NCI-H1105 (cell line): Measurements from ENCODE around the gene FAM76B.
"Not testable (repeated sequence)": the region's sequence is repeated elsewhere in the genome, so short reads cannot be mapped to it uniquely, and the experiment has no call there.

Experiments
- DNase-seq: peaks from one replicate; lab custom pipeline; 2025; lab: John Stamatoyannopoulos, UW

Gene FAM76B

DNA sequence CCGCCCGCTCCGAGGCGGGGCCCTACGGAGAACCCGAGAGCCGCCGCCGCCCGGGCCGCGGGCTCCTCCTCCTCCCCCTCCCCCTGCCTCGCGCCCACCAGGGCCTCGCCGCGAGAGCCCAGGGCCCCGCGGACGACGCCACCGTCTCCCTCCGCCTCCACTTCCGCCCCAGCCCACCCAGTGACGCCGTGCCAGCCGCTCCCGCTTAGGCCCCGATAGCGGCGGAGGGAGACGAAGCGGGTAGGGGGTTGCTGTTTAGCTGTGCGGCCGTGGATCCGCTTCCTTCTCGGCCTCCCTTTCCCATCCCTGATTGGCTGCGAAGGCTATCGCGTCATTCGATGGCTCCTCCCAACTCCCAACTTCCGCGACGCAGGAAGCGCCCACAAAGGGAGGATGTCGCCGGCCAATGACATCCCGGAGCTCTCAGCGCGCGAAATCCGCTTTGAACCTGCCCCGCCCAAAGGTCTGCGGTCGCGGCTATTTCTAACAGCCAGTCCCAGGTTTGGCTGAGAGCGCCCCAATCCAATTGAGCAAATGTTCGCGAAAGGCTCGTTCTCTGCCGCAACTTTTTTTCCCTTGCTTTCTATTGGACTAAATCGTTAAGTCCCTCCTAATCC, at the start of gene FAM76B:
TSS of gene FAM76B (minus strand) at position 277 of the 617 bp plus-strand sequence. CDS start 304 bp downstream, outside the sequence.
- peak; percentile 98 for DNase-seq

DNA sequence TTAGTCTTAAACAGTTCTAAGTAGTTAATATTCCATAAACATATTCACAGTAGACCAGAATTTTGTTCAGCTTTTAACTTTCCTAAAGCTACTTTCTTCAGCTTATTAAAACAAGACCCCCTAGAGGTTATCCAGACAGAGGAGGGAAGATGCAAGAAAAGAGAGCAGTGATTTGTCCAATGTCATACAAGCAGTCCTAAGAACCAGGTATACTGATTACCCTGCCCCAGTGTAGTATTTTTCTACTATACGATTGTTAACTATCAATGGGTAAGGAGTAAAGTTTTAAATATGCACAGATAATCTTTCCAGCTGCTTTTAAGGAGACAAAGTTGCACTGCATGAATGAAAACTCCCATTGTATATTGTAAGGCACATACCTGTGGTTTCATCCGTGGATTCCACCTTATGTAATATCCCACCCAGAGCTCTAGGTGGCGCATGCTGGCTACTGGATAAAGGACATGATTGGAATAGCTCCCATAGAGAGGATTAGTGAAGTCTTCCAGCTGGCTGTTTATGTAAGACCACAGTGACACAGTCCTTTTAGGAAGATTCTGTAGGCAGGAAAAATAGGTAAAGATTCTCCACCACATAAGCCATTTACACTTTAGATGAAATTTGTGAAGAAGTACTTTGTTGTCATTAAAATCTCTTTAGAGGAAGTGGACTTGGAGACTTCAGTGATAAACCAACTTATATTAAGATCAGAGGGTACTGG, 46.3 kb upstream of the FAM76B start:
- DNase-seq, result peak; percentile 71

DNA sequence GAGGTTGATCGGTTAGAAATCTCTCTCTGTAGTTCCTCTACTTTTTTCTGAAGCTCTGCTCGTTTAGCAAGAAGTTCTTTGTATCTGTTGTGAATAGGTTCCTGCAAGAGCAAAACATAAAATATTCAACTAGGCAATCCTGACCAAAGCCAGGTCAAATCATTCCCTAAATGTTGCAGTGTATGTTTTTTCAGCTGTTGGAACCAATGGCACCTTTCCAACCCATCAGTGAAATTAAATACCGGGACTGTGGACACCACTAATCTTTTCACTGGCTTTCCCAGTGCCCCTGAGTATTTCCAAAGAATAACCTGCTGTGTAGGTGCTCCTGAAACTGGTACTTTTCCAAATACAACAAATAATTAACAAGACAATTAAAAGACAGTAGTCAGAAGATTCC, 45.8 kb upstream of the FAM76B start:
- DNase-seq, result no peak

DNA sequence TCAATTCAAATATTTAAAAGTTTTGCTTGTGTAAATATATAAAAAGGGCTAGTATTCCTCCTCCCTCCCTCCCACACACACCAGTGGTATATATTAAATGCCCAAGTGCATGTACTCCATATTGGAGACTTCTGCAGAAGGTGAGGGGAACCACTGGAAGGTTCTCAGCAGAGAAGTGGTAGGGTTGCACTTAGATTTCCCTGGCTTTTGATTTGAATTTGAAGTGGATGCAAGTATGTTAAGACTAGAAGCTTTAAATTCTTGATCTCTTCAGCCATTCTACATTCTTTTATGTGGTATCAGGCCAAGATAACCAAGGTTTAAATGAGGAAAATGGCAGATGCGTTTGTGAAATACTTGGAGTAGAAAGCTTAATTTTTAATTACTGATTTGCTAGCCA, 43.8 kb upstream of the FAM76B start:
- no peak for DNase-seq

DNA sequence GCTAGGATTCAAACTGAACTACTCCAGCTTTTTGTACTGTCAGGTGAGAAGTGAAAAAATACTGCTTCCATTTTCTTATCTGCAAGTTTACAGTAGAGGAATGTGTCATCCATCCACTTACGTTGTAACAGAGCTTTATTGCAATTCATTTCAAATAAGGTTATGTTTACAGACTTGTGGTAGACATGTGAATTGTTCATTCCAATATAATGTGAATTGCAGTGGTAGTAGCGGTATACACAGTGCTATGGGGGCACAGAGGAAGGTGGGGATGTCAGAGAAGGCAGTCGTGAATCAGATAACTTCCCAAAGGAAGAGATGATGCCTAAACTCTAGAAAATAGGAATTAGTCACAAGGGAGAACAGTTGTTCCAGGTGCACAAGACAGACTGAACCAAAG, 43.2 kb upstream of the FAM76B start:
- no peak for DNase-seq

DNA sequence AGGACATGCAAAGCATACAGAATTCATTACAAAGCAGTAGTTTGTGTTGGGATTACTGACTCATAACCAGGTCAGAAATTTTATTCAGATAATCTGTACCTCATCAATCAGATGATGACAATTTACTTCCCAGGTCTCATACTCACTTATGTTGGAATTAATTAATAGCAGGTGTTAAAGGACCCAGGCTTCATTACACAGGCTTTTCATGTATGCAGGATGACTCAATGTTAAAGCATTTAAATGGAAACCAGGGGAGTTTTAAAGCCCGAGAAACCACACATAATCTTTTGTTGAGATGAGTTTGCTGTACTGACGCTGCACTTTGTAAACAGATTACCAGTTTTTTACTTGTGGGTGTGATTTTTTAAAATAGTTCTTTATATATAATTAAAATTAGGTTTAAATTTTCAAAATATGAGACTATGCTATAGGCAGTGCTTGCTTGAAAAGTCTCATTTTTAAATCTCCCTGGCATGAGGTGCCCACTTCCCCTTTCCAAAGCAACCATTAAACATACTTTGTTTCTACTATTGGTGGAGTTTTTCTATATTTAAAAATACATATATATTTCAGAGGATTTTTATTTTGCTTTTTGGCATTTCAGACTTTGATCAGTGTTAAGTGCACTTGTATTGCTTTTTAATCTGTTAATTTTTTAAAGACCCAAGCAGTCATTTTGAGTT, 41.8 kb upstream of the FAM76B start:
- DNase-seq, result no peak

DNA sequence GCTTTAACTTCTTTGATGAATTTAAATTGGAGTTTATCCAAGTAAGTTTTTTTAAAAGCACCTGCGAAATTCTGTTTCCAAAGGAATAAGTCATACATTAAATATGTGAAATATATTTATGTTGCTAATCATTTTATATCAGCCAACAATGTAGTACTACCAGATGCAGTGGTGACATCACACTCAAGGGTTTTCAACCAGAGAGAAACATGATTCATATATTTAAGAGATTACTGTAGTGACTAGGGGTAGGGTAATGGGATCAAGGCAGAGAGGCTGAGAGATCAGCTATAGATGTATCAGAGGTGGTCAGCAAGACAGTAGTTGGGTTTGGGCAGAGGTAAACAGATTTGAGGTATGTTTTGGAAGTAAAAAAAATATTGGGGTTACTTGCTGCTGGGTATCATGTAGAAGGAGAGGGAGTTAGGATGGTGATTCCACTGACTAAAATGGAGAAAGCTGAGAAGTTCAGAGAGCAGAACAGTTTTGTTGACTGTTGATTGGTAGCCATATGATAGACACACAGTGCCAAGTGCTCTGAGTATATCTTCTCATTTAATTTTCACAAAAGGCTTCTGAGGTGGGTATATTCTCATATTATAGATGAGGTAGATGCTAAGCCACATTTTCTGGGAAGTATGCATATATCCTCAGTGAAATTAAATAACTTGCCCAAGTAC, 40.1 kb upstream of the FAM76B start:
- DNase-seq, result no peak

DNA sequence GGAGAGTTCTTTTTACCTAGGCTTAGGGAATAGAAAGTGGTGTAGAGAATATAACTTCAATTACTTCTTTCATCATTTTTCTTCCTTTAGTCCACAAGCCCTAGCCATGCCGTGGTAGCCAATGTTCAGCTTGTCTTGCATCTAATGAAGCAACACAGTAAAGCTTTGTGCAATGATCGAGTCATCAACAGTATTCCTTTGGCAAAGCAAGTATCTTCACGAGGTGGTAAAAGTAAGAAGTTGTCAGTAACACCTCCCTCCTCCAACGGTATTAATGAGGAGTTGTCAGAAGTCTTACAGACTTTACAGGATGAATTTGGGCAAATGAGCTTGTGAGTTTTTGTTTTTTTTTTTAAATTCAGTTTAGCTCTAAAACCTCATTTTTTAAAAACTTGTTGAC, 38.1 kb upstream of the FAM76B start:
- DNase-seq, result no peak

DNA sequence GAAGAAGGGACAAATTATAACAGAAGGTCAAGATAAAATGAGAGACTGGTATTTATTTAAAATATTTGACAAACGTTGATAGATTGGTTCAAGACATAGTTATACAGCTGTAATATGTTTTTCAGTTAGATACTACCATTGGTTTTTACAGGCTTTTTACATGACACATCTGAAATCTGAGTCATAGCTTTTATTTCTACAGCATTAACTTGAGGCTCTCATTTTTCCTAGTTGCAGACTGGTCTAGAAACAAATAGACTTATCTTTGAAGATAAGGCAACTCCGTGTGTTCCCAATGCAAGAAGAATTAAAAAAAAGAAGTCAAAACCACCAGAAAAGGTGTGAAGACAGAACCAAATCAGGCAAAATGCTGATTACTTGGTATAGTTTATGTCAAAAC, 32.1 kb upstream of the FAM76B start:
- no peak for DNase-seq

DNA sequence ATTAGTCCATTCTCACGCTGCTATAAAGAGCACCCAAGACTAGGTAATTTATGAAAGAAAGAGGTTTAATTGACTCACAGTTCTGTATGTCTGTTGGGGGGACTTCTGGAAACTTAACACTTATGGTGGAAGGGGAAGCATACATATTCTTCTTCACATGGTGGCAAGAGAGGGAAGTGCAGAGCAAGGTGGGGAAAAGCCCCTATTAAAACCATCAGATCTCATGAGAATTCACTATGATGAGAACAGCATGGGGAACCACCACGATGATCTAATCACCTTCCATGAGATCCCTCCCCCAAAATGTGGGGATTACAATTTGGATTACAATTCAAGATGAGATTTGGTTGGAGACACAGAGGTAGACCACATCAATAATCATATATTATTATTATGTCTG, 26.5 kb upstream of the FAM76B start:
- no peak for DNase-seq

DNA sequence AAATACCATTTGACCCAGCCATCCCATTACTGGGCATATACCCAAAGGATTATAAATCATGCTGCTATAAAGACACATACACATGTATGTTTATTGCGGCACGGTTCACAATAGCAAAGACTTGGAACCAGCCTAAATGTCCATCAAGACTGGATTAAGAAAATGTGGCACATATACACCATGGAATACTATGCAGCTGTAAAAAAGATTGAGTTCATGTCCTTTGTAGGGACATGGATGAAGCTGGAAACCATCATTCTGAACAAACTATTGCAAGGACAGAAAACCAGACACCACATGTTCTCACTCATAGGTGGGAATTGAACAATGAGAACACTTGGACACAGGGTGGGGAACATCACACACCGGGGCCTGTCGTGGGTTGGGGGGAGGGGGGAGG, 21.5 kb upstream of the FAM76B start:
- DNase-seq, result not testable (repeated sequence)

DNA sequence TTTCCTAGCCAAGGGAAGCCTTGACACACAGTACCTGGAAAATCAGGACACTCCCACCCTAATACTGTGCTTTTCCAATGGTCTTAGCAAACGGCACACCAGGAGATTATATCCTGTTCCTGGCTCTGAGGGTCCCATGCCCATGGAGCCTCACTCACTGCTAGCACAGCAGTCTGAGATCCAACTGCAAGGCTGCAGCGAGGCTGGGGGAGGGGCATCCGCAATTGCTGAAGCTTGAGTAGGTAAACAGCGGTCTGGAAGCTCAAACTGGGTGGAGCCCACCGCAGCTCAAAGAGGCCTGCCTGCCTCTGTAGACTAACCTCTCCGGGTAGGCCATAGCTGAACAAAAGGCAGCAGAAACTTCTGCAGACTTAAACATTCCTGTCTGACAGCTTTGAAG, 16.9 kb upstream of the FAM76B start:
- DNase-seq, result not testable (repeated sequence)

DNA sequence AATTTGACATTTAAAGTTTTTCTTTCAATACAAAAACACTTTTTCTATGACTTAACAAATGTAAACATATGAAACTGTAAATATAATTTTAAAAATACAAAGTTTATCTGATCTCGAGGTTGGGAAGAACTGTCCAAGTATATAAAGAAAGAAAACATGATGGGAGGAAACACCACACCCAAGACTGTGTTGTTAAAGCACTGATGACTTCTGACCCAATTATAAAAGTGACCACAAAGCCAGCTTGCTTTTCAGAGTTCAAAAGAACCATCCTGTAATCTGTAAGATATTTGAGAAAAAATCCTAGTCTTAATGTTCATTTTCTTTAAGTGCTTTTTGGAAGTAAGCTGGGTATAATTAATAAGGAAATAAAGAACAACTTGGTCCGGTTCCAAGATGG, 16.3 kb upstream of the FAM76B start:
- DNase-seq, result no peak

DNA sequence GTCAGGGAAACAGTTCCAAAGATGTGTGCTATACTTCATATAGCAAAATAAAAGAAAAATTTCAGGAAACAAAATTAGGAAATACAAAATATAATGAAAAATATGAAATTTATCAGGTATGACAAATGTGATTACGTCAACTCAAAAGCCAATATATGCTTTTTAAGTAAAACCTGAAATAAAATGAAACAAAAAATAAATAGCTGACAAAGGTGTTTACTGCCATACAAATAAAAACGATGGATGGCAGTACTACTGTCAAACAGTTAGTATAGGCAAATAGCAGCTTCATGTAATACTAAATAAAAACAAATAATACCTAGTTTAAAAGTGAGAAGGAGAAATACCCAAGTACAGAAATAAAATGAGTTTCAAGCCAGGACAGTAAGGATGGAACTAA, 14.4 kb upstream of the FAM76B start:
- DNase-seq, result no peak

DNA sequence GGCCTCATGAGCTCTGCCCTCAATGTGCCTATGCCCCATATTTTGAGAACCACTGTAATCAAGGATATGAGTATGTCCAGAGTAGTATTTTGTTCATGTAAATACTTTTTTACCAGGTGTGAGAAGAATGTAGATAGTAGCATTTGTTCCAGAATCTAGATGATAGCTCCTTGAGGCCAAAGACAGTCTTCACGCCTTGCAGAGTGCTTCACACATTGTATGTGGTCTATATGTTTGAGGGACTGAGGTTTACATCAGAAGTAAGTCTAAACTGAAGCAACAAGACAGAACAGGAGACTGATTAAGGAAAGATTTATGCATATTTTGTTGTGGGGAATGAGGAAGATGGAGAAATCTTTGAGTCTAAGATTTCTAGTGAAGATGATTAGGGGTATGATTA, 13.2 kb upstream of the FAM76B start:
- no peak for DNase-seq

DNA sequence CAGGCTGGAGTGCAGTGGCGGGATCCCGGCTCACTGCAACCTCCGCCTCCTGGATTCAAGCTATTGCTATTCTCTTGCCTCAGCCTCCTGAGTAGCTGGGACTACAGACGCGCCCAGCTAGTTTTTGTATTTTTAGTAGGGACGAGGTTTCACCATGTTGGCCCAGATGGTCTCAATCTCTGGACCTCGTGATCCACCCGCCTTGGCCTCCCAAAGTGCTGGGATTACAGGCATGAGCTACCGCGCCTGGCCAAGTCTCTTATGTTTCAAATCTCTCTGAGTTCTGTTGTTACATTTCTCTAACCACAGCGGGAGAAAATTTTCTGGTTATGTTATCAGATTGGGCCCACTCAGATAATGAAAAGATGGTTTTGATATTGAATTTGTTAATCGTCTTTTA, 10.9 kb upstream of the FAM76B start:
- no peak for DNase-seq

DNA sequence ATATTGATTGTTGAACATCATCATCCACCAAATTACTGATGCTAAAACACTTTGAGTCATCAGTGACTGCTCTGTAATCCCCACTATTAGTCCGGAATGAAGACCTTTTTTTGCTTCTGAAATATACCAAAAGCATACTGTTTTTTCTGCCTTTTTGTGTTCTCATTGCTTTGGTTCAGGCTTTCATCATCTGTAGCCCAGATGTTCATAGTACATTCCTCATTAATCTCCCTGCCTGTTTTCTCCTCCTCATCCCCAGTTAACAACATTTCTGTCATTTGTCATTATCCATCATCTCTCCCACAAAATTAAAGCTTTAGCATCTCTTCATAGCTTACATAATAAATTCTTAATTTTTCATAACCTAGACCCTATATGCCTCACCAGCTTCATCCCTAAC, 10.0 kb upstream of the FAM76B start:
- DNase-seq, result no peak

DNA sequence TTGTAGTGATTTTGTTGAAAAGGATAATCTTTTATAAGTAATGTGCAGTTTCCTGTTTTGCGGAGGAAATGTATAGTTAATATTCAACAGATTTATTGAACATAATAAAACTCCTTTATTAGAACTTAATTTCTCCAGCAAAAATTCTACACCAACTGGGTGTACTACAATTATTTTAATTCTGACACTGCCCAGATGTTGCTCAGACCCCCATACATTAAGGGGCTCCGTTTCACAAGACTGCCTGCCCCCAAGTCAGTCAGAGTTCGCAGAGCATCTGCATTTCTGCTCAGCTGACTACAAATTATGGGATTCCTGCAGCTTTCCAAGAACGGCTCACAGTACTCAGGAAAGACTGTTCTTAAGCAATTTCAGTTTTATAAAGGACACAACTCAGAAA, 6.9 kb upstream of the FAM76B start:
- no peak for DNase-seq

DNA sequence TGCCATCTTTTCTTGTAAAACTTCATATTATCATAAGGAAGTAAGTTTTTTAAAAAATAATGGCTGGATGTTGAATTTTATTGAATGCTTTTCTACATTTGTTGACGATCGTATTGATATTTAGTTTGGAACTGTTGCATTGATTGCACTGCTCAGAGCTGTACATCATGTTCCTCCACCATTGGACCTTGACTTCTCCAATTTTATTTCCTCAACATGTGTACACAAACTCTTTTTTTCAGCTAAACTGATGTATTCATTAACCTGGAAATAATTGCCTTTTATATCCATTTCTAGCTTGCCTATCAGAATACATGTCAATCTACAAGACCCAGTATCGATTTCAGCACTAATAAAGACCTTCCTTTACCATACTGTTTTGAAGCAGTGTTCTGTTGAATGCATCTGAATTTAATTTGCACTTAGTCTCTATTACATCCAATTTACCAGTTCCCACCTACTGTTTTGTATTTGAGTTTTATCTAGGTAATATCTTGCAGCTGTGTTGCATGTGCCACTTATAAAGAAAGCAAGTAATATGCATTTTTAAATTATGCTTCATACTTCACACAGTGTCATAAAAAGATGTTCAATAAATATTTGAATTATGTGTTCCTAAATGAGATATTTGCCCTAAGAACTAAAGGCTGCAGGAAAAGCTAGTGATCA, 6.2 kb upstream of the FAM76B start:
- DNase-seq, result no peak

DNA sequence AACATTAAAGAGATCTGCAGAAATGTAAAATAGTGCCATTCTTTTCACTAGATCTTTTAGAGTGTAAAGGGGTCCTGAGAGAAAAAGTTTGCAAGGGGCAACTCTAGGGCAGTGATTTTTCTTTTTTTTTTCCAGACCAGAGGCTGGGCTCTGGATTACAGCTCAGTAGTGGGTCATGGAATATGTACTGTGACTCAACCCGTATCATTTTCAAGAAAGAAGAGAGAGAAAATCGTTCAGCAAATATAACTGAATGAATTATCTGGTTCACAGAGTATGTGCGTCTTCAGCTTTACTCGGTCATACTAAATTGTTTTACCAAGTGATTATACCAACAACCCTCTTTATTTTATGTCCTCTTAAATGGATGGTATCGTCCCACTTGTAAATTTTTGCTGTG, 4.5 kb upstream of the FAM76B start:
- no peak for DNase-seq

DNA sequence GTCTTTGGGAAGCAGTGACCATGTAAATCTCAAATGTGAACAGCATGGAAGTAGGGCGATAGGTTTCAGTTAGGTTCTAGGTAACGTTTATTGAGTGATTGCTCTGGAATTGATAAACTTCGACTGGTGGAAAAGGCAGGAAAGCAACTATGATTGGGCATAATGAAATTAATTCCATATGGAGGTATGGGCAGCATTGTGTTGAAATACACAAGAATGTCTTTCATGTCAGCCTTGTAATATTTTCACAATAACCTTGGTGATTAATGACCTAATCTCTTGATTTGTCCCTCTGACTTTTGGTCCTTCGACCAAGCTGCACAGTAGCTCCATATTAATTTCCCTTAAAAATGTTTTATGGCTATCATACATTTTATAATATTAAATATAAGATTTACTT, 3.5 kb upstream of the FAM76B start:
- no peak for DNase-seq

DNA sequence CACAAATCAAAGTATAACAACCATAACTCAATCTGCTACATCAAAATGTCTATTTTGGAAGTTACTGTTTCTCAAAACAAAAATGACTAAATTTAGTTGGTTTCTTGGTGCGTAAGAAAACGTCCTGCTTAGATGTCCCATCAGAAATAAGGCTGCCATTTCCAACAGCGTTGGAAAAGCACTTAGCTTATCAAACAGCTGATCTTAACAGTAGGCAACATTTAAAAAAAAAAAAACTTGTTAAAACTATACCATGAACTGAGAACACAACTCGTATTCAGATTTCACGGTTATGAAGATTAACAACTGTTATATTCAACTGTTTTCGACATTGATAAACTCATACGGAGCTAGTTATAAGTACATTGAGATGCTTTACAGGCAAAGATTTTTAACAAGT, 3.1 kb upstream of the FAM76B start:
- no peak for DNase-seq
